ENCODE data around the gene SMARCA1.

DNA sequence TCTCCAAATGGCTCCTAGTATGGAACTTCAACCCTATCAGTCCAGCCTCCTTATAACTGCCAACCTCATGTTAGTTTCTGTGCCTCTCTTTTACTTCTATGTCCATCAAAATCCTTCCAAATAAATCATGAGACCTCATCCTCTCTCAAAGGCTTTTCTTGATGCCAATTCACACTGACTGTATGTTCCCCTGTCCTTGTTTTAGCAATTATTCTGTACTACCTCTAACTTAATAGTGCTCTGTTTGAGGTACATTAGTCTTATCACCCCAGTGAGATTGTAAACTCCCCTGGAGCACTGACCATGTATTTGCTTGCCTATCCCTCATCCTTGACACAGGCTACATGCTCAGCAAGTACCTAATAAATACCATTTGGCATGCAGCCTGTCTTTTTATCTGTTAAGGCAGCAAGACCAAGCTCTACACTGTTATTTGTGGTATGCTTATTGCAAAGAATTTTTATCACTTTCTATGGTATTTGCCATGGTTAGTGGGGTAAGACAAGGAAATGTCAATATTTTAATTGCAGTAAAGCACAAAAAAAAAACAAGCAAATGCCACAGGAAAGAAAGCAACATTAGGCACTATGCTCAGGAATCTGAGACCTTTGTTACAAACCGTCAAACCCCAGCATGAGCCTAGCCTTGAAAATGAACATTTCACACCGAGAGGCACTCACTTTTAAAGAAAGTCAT, 119.2 kb downstream of the SMARCA1 start:
- no peak for TF ChIP-seq SUZ12 (IDR thresholded peaks at IDR 0.05; ENCODE audit: extremely low read depth, insufficient read depth, insufficient read length)
- TF ChIP-seq YY1 (IDR thresholded peaks at IDR 0.05; ENCODE audit: insufficient read depth, insufficient read length), result no peak
- TF ChIP-seq ZNF274 (IDR thresholded peaks at IDR 0.05; ENCODE audit: low read depth, low read length), result no peak

Data from NT2/D1 (cell line).